ENCODE data around the gene ABCC2.

ABCC2 gene

GRCh38 chr10:99796928-99797327 is 14.5 kb downstream of the ABCC2 start:
- Histone ChIP-seq H3K4me1 (ENCODE audit: insufficient read depth, insufficient read length) (no peaks in the 10 kb centered on the region), H3K4me3 (ENCODE audit: insufficient read length, low read depth) (no peak overlapping the region), H3K36me3 (ENCODE audit: insufficient read depth, insufficient read length, low read length) (no peaks in the 10 kb centered on the region), H3K9ac (ENCODE audit: insufficient read length, low read depth) (no peak overlapping the region), H3K27me3 (ENCODE audit: insufficient read depth, insufficient read length) (no peaks in the 10 kb centered on the region), H3K9me3 (ENCODE audit: insufficient read depth, low read length) (no peaks in the 10 kb centered on the region)
- DNase-seq (ENCODE audit: low read depth, low spot score): no peak
- no peak for TF ChIP-seq SUZ12 (IDR thresholded peaks at IDR 0.05; ENCODE audit: extremely low read depth, insufficient read depth, insufficient read length)

- Histone ChIP-seq H3K36me3 (ENCODE audit: insufficient read depth, insufficient read length, low read length) (no peaks in the 10 kb centered on the region), H3K27me3 (ENCODE audit: insufficient read depth, insufficient read length) (no peaks in the 10 kb centered on the region)
- DNase-seq (ENCODE audit: low read depth, low spot score): no peak
These were observed 15.6 kb downstream of the ABCC2 start for GRCh38 chr10:99798031-99798430.

GRCh38 chr10:99798920-99799319 is 16.5 kb downstream of the ABCC2 start:
- H3K4me3 ChIP-seq (ENCODE audit: insufficient read length, low read depth): no peak overlapping the region
- H3K4me1 ChIP-seq (ENCODE audit: insufficient read depth, insufficient read length): no peaks in the 10 kb centered on the region
- TF ChIP-seq YY1 (IDR thresholded peaks at IDR 0.05; ENCODE audit: insufficient read depth, insufficient read length) (no peak), SUZ12 (IDR thresholded peaks at IDR 0.05; ENCODE audit: extremely low read depth, insufficient read depth, insufficient read length) (no peak), ZNF274 (IDR thresholded peaks at IDR 0.05; ENCODE audit: low read depth, low read length) (no peak)
- no peak overlapping the region for H3K9ac ChIP-seq (ENCODE audit: insufficient read length, low read depth)
- no peaks in the 10 kb centered on the region for H3K36me3 ChIP-seq (ENCODE audit: insufficient read depth, insufficient read length, low read length)
- no peaks in the 10 kb centered on the region for H3K9me3 ChIP-seq (ENCODE audit: insufficient read depth, low read length)
- H3K27me3 ChIP-seq (ENCODE audit: insufficient read depth, insufficient read length): no peaks in the 10 kb centered on the region
- DNase-seq (ENCODE audit: low read depth, low spot score): no peak

More at GRCh38 chr10:99798031-99798430, 15.6 kb downstream of the ABCC2 start:
- no peak for TF ChIP-seq SUZ12 (IDR thresholded peaks at IDR 0.05; ENCODE audit: extremely low read depth, insufficient read depth, insufficient read length)
- no peak for TF ChIP-seq YY1 (IDR thresholded peaks at IDR 0.05; ENCODE audit: insufficient read depth, insufficient read length)
- TF ChIP-seq ZNF274 (IDR thresholded peaks at IDR 0.05; ENCODE audit: low read depth, low read length): no peak
- H3K9ac ChIP-seq (ENCODE audit: insufficient read length, low read depth): no peak overlapping the region
- no peaks in the 10 kb centered on the region for H3K4me1 ChIP-seq (ENCODE audit: insufficient read depth, insufficient read length)
- H3K9me3 ChIP-seq (ENCODE audit: insufficient read depth, low read length): no peaks in the 10 kb centered on the region
- H3K4me3 ChIP-seq (ENCODE audit: insufficient read length, low read depth): no peak overlapping the region

- H3K36me3 ChIP-seq (ENCODE audit: insufficient read depth, insufficient read length, low read length): no peaks in the 10 kb centered on the region
- H3K4me3 ChIP-seq (ENCODE audit: insufficient read length, low read depth): no peak overlapping the region
- H3K4me1 ChIP-seq (ENCODE audit: insufficient read depth, insufficient read length): no peaks in the 10 kb centered on the region
- no peaks in the 10 kb centered on the region for H3K9me3 ChIP-seq (ENCODE audit: insufficient read depth, low read length)
- TF ChIP-seq YY1 (IDR thresholded peaks at IDR 0.05; ENCODE audit: insufficient read depth, insufficient read length) (no peak), SUZ12 (IDR thresholded peaks at IDR 0.05; ENCODE audit: extremely low read depth, insufficient read depth, insufficient read length) (no peak), ZNF274 (IDR thresholded peaks at IDR 0.05; ENCODE audit: low read depth, low read length) (no peak)
- H3K9ac ChIP-seq (ENCODE audit: insufficient read length, low read depth): no peak overlapping the region
- H3K27me3 ChIP-seq (ENCODE audit: insufficient read depth, insufficient read length): no peaks in the 10 kb centered on the region
- no peak for DNase-seq (ENCODE audit: low read depth, low spot score)
These were observed 17.2 kb downstream of the ABCC2 start for GRCh38 chr10:99799613-99800012.

- Histone ChIP-seq H3K36me3 (ENCODE audit: insufficient read depth, insufficient read length, low read length) (no peaks in the 10 kb centered on the region), H3K9me3 (ENCODE audit: insufficient read depth, low read length) (no peaks in the 10 kb centered on the region), H3K27me3 (ENCODE audit: insufficient read depth, insufficient read length) (no peaks in the 10 kb centered on the region), H3K9ac (ENCODE audit: insufficient read length, low read depth) (no peak overlapping the region), H3K4me3 (ENCODE audit: insufficient read length, low read depth) (no peak overlapping the region), H3K4me1 (ENCODE audit: insufficient read depth, insufficient read length) (no peaks in the 10 kb centered on the region)
- DNase-seq (ENCODE audit: low read depth, low spot score): no peak
- no peak for TF ChIP-seq YY1 (IDR thresholded peaks at IDR 0.05; ENCODE audit: insufficient read depth, insufficient read length)
- no peak for TF ChIP-seq ZNF274 (IDR thresholded peaks at IDR 0.05; ENCODE audit: low read depth, low read length)
- TF ChIP-seq SUZ12 (IDR thresholded peaks at IDR 0.05; ENCODE audit: extremely low read depth, insufficient read depth, insufficient read length): no peak
These were observed 22.0 kb downstream of the ABCC2 start for GRCh38 chr10:99804471-99804870.

- Histone ChIP-seq H3K9me3 (ENCODE audit: insufficient read depth, low read length) (no peaks in the 10 kb centered on the region), H3K9ac (ENCODE audit: insufficient read length, low read depth) (no peak overlapping the region), H3K36me3 (ENCODE audit: insufficient read depth, insufficient read length, low read length) (no peaks in the 10 kb centered on the region), H3K4me1 (ENCODE audit: insufficient read depth, insufficient read length) (no peaks in the 10 kb centered on the region), H3K27me3 (ENCODE audit: insufficient read depth, insufficient read length) (no peaks in the 10 kb centered on the region), H3K4me3 (ENCODE audit: insufficient read length, low read depth) (no peak overlapping the region)
- TF ChIP-seq SUZ12 (IDR thresholded peaks at IDR 0.05; ENCODE audit: extremely low read depth, insufficient read depth, insufficient read length) (no peak), ZNF274 (IDR thresholded peaks at IDR 0.05; ENCODE audit: low read depth, low read length) (no peak), YY1 (IDR thresholded peaks at IDR 0.05; ENCODE audit: insufficient read depth, insufficient read length) (no peak)
- DNase-seq (ENCODE audit: low read depth, low spot score): no peak
These were observed 22.8 kb downstream of the ABCC2 start for GRCh38 chr10:99805190-99805589.

- no peaks in the 10 kb centered on the region for H3K9me3 ChIP-seq (ENCODE audit: insufficient read depth, low read length)
- DNase-seq (ENCODE audit: low read depth, low spot score): no peak
- no peaks in the 10 kb centered on the region for H3K4me1 ChIP-seq (ENCODE audit: insufficient read depth, insufficient read length)
- no peak overlapping the region for H3K9ac ChIP-seq (ENCODE audit: insufficient read length, low read depth)
- H3K36me3 ChIP-seq (ENCODE audit: insufficient read depth, insufficient read length, low read length): no peaks in the 10 kb centered on the region
- no peak overlapping the region for H3K4me3 ChIP-seq (ENCODE audit: insufficient read length, low read depth)
- no peak for TF ChIP-seq SUZ12 (IDR thresholded peaks at IDR 0.05; ENCODE audit: extremely low read depth, insufficient read depth, insufficient read length)
- TF ChIP-seq YY1 (IDR thresholded peaks at IDR 0.05; ENCODE audit: insufficient read depth, insufficient read length): no peak
- no peak for TF ChIP-seq ZNF274 (IDR thresholded peaks at IDR 0.05; ENCODE audit: low read depth, low read length)
- no peaks in the 10 kb centered on the region for H3K27me3 ChIP-seq (ENCODE audit: insufficient read depth, insufficient read length)
These were observed 23.7 kb downstream of the ABCC2 start for GRCh38 chr10:99806091-99806490.

GRCh38 chr10:99807786-99808185 is 25.3 kb downstream of the ABCC2 start:
- Histone ChIP-seq H3K9ac (ENCODE audit: insufficient read length, low read depth) (no peak overlapping the region), H3K9me3 (ENCODE audit: insufficient read depth, low read length) (no peaks in the 10 kb centered on the region), H3K4me3 (ENCODE audit: insufficient read length, low read depth) (no peak overlapping the region), H3K4me1 (ENCODE audit: insufficient read depth, insufficient read length) (no peaks in the 10 kb centered on the region), H3K36me3 (ENCODE audit: insufficient read depth, insufficient read length, low read length) (no peaks in the 10 kb centered on the region), H3K27me3 (ENCODE audit: insufficient read depth, insufficient read length) (no peaks in the 10 kb centered on the region)
- no peak for DNase-seq (ENCODE audit: low read depth, low spot score)
- no peak for TF ChIP-seq YY1 (IDR thresholded peaks at IDR 0.05; ENCODE audit: insufficient read depth, insufficient read length)
- no peak for TF ChIP-seq SUZ12 (IDR thresholded peaks at IDR 0.05; ENCODE audit: extremely low read depth, insufficient read depth, insufficient read length)
- TF ChIP-seq ZNF274 (IDR thresholded peaks at IDR 0.05; ENCODE audit: low read depth, low read length): no peak

All from NT2/D1 (cell line).